ENCODE data around the gene CTNNBL1. TPM values are rescaled to one million over a fixed set of nuclear protein-coding genes. Genes with fewer than 3 reads are reported as not detected.

CTNNBL1 gene
- total RNA-seq, 1 donor from 2014 or later: 58.0 TPM

DNA sequence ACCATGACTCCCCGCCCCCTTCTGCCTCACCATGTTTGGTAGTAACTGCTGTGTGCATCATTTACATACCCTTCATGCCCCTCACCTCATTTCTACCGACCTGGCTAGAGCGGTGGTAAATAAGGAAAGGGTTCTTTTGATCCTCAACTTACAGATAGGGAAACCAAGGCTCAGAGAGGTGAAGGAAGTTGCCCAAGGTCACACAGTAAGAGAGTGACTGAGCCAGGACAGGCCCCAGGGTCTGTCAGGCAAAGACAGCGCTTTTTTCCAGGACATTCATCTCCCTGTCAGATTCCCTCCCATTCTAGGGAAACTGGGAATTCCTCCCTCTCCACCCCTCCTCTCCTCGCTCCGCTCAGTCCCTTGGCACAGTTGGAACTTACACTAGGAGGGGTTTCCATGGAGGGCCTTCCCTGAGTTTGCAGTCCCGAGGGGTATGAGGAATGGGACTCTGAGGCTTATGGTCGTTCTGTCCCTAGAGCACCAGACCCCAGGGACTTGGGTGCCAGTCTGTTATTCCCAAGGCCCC, 211.1 kb downstream of the CTNNBL1 start:
- Mint-ChIP-seq H3K9me3 (ENCODE audit: unreplicated experiment) (peaks cover 11% of the 10 kb centered on the region), H3K27ac (ENCODE audit: unreplicated experiment) (peak overlapping the region; percentile 43), H3K27me3 (ENCODE audit: unreplicated experiment) (peaks cover 11% of the 10 kb centered on the region), H3K4me3 (ENCODE audit: unreplicated experiment) (peak overlapping the region; percentile 65), H3K36me3 (ENCODE audit: unreplicated experiment) (no peaks in the 10 kb centered on the region), H3K4me1 (ENCODE audit: low read depth, unreplicated experiment) (peaks cover 25% of the 10 kb centered on the region)
- TF ChIP-seq, protein P1, sequence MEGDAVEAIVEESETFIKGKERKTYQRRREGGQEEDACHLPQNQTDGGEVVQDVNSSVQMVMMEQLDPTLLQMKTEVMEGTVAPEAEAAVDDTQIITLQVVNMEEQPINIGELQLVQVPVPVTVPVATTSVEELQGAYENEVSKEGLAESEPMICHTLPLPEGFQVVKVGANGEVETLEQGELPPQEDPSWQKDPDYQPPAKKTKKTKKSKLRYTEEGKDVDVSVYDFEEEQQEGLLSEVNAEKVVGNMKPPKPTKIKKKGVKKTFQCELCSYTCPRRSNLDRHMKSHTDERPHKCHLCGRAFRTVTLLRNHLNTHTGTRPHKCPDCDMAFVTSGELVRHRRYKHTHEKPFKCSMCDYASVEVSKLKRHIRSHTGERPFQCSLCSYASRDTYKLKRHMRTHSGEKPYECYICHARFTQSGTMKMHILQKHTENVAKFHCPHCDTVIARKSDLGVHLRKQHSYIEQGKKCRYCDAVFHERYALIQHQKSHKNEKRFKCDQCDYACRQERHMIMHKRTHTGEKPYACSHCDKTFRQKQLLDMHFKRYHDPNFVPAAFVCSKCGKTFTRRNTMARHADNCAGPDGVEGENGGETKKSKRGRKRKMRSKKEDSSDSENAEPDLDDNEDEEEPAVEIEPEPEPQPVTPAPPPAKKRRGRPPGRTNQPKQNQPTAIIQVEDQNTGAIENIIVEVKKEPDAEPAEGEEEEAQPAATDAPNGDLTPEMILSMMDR (IDR thresholded peaks at IDR 0.05; ENCODE audit: partially characterized antibody, unreplicated experiment): no peak
- no peak for DNase-seq

- H3K36me3 Mint-ChIP-seq (ENCODE audit: unreplicated experiment): no peaks in the 10 kb centered on the region
- H3K4me1 Mint-ChIP-seq (ENCODE audit: low read depth, unreplicated experiment): peaks cover 25% of the 10 kb centered on the region
- H3K9me3 Mint-ChIP-seq (ENCODE audit: unreplicated experiment): peaks cover 11% of the 10 kb centered on the region
- no peak overlapping the region for H3K27ac Mint-ChIP-seq (ENCODE audit: unreplicated experiment)
- TF ChIP-seq, protein P1 (IDR thresholded peaks at IDR 0.05; ENCODE audit: partially characterized antibody, unreplicated experiment): no peak
- no peak overlapping the region for H3K4me3 Mint-ChIP-seq (ENCODE audit: unreplicated experiment)
- DNase-seq: no peak
- peaks cover 11% of the 10 kb centered on the region for H3K27me3 Mint-ChIP-seq (ENCODE audit: unreplicated experiment)
Observed at GRCh38 chr20:37905671-37906613, 212.1 kb downstream of the CTNNBL1 start.

DNA sequence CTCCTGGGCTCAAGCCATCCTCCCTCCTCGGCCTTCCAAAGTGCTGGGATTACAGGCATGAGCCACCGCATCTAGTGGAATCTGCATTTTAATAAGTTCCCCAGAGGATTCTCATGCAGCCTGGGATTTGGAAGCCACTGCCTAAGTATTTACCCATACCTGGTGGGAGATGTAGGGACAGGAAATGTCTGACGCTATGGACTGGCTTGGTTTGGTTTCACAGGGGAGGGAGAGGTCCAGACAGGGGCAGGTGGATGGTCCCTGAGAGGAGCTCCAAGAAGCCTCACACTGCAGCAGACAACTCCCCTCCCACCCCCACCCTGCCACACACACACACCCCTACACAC, 213.5 kb downstream of the CTNNBL1 start:
- Mint-ChIP-seq H3K9me3 (ENCODE audit: unreplicated experiment) (peaks cover 14% of the 10 kb centered on the region), H3K4me1 (ENCODE audit: low read depth, unreplicated experiment) (peaks cover 29% of the 10 kb centered on the region), H3K27ac (ENCODE audit: unreplicated experiment) (no peak overlapping the region), H3K36me3 (ENCODE audit: unreplicated experiment) (no peaks in the 10 kb centered on the region), H3K4me3 (ENCODE audit: unreplicated experiment) (no peak overlapping the region), H3K27me3 (ENCODE audit: unreplicated experiment) (peaks cover 12% of the 10 kb centered on the region)
- no peak for DNase-seq
- TF ChIP-seq, protein P1 (IDR thresholded peaks at IDR 0.05; ENCODE audit: partially characterized antibody, unreplicated experiment): no peak

DNA sequence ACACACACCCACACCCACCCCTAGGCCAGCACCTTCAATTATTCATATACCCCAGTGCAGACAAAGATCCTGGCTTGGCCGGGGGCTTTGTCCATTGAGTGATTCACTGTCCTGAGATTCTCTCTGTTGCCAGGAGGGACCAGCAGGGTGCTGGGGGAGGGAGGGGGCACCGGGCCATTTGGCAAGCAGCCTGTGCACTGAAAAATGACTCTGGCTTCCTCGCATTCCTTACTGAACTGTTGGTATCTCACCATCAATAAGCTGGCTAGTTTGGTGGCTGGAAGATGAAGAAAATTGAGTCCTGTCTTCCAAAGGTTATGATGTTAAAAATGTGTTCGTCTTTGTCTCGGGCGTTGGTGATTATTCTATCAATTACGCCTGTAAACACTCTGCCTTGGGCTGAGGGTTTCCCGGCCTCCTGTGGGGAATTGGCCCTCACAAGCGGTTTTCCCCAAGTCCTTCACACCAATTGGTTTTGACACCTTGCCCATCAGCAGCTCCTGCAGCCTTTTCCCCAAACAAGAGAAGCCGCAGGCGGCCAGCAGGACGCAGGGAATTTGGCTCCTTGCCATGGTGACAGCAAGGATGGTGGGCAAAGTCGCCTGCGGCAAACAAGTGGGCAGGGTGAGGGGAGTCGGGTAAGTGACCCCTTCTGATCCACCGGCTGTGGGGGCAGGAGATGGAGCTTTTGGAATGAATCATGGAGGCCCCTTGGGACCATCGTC, 214.0 kb downstream of the CTNNBL1 start:
- Mint-ChIP-seq H3K4me1 (ENCODE audit: low read depth, unreplicated experiment) (peaks cover 33% of the 10 kb centered on the region), H3K9me3 (ENCODE audit: unreplicated experiment) (peaks cover 17% of the 10 kb centered on the region), H3K36me3 (ENCODE audit: unreplicated experiment) (no peaks in the 10 kb centered on the region), H3K27ac (ENCODE audit: unreplicated experiment) (peak overlapping the region; percentile 6), H3K27me3 (ENCODE audit: unreplicated experiment) (peaks cover 12% of the 10 kb centered on the region), H3K4me3 (ENCODE audit: unreplicated experiment) (no peak overlapping the region)
- peak; percentile 56 for DNase-seq
- TF ChIP-seq, protein P1 (IDR thresholded peaks at IDR 0.05; ENCODE audit: partially characterized antibody, unreplicated experiment): no peak

Measured in glutamatergic neuron (in vitro differentiated cells).